Astrocyte (in vitro differentiated cells and primary cell): ENCODE data around the gene ANO2. TPM values are rescaled to one million over a fixed set of nuclear protein-coding genes. Genes with fewer than 3 reads are reported as not detected.

ENCODE experiments used
- DNase-seq: peaks from one replicate; pipeline ENCODE4 v3.0.0-alpha.2; 2010; ENCODE audit warnings: low read depth
- FAIRE-seq: peaks from 2 replicates; lab custom pipeline; 2011; peaks lifted over from hg19 to GRCh38; lab: Jason Lieb, UNC
- H2AFZ ChIP-seq: 2 replicates; pipeline ENCODE4 v1.6.0; 2012; ENCODE audit warnings: low read depth, low read length, inconsistent platforms
- H3K27ac ChIP-seq: 2 replicates; pipeline ENCODE4 v1.5.1; 2011; ENCODE audit warnings: low read depth, low read length, inconsistent platforms
- H3K27me3 ChIP-seq: 2 replicates; pipeline ENCODE4 v1.6.0; 2011; ENCODE audit warnings: low read length, inconsistent platforms; ENCODE audit not compliant: insufficient read depth
- H3K36me3 ChIP-seq: 2 replicates; pipeline ENCODE4 v1.5.1; 2011; ENCODE audit warnings: low read length, inconsistent platforms; ENCODE audit not compliant: insufficient read depth
- H3K4me1 ChIP-seq: 2 replicates; pipeline ENCODE4 v1.5.1; 2011; ENCODE audit warnings: low read length, inconsistent platforms; ENCODE audit not compliant: insufficient read depth
- H3K4me2 ChIP-seq: 2 replicates; pipeline ENCODE4 v1.6.0; 2012; ENCODE audit warnings: low read length, inconsistent platforms
- H3K4me3 ChIP-seq: 2 replicates; pipeline ENCODE4 v1.5.1; 2011; ENCODE audit warnings: low read depth, mild to moderate bottlenecking, low read length, inconsistent platforms; ENCODE audit not compliant: insufficient read depth
- H3K79me2 ChIP-seq: 2 replicates; pipeline ENCODE4 v1.6.0; 2012; ENCODE audit warnings: mild to moderate bottlenecking, low read length, inconsistent platforms; ENCODE audit not compliant: insufficient read depth
- H3K9ac ChIP-seq: 2 replicates; pipeline ENCODE4 v1.6.0; 2012; ENCODE audit warnings: mild to moderate bottlenecking, low read length, inconsistent platforms
- H3K9me3 ChIP-seq: 2 replicates; pipeline ENCODE4 v1.5.1; 2012; ENCODE audit warnings: low read depth, mild to moderate bottlenecking, low read length, inconsistent platforms; ENCODE audit not compliant: insufficient read depth
- H4K20me1 ChIP-seq: 2 replicates; pipeline ENCODE4 v1.6.0; 2012; ENCODE audit warnings: low read length, inconsistent platforms; ENCODE audit not compliant: insufficient read depth
- H3K27ac Mint-ChIP-seq: one replicate; pipeline ENCODE4 v1.8.0; 2021; ENCODE audit warnings: mild to moderate bottlenecking, mixed read lengths; ENCODE audit not compliant: unreplicated experiment
- H3K27me3 Mint-ChIP-seq: one replicate; pipeline ENCODE4 v1.8.0; 2021; ENCODE audit warnings: low read depth, mixed read lengths; ENCODE audit not compliant: unreplicated experiment
- H3K36me3 Mint-ChIP-seq: one replicate; pipeline ENCODE4 v1.8.0; 2021; ENCODE audit warnings: low read depth, mixed read lengths; ENCODE audit not compliant: unreplicated experiment
- H3K4me1 Mint-ChIP-seq: one replicate; pipeline ENCODE4 v1.8.0; 2021; ENCODE audit warnings: low read depth, mixed read lengths; ENCODE audit not compliant: unreplicated experiment
- H3K4me3 Mint-ChIP-seq: one replicate; pipeline ENCODE4 v1.8.0; 2021; ENCODE audit warnings: mild to moderate bottlenecking, moderate library complexity, mixed read lengths; ENCODE audit not compliant: unreplicated experiment
- H3K9me3 Mint-ChIP-seq: one replicate; pipeline ENCODE4 v1.8.0; 2021; ENCODE audit warnings: mild to moderate bottlenecking, mixed read lengths; ENCODE audit not compliant: unreplicated experiment
- EZH2 ChIP-seq: IDR thresholded peaks from 2 replicates; pipeline ENCODE4 v1.6.1; 2012; ENCODE audit warnings: mild to moderate bottlenecking, low read length, inconsistent platforms; ENCODE audit not compliant: insufficient read depth
- total RNA-seq: library from RNA; stranded (reverse); gene quantifications from 2 replicates; pipeline ENCODE4 v1.2.1, GENCODE V29; 2021
- TF ChIP-seq, protein P1 (sequence below): IDR thresholded peaks from 2 replicates; pipeline ENCODE4 v1.5.1; 2011; ENCODE audit warnings: low read depth, mild to moderate bottlenecking, inconsistent platforms, low read length, moderate library complexity; ENCODE audit not compliant: insufficient read depth

ANO2 gene
- total RNA-seq, 1 donor from 2014 or later, result 0.93 TPM

DNA sequence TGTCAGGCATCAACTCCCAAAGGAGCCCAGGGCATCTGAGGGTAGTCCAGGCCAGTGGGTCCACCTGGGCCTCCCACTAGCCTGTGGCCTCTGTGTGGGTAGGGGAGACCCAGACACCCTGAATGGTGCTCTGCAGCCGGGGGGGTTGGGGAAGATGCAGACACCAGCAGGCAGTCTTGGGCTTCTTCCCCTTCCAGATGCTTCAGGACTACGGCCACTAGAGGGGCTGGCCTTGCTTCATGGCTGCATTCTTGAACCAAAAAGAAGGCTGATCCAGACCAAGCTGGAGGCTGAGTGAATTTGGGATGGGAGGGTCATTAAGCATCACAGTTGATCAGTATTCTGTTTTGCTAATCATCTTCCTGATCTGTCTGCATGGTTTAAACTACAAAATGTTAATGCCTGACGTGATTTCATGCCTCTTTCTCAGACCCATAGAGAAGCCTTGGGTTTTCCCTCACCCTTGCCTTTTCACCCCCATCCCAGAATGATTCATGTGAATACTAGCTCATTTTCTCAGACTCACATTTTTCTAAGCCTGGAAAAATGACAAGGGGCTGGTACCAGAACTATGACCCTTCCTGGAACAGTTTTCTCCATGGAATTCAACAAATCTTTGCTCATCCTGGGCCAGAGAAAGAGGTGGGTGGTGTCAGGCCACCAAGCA is 379.0 kb downstream of the ANO2 start:
- no peak overlapping the region for H3K4me3 Mint-ChIP-seq
- peaks cover 17% of the 10 kb centered on the region for H3K4me1 ChIP-seq
- no peaks in the 10 kb centered on the region for H3K9me3 Mint-ChIP-seq
- H3K4me3 ChIP-seq, result no peak overlapping the region
- peak overlapping the region; percentile 4 for H3K27ac Mint-ChIP-seq
- H3K79me2 ChIP-seq, result no peaks in the 10 kb centered on the region
- peak overlapping the region; percentile 47 for H3K4me2 ChIP-seq
- no peaks in the 10 kb centered on the region for H3K9me3 ChIP-seq
- H3K36me3 Mint-ChIP-seq, result peaks cover 2% of the 10 kb centered on the region
- H3K36me3 ChIP-seq, result no peaks in the 10 kb centered on the region
- TF ChIP-seq, protein P1, sequence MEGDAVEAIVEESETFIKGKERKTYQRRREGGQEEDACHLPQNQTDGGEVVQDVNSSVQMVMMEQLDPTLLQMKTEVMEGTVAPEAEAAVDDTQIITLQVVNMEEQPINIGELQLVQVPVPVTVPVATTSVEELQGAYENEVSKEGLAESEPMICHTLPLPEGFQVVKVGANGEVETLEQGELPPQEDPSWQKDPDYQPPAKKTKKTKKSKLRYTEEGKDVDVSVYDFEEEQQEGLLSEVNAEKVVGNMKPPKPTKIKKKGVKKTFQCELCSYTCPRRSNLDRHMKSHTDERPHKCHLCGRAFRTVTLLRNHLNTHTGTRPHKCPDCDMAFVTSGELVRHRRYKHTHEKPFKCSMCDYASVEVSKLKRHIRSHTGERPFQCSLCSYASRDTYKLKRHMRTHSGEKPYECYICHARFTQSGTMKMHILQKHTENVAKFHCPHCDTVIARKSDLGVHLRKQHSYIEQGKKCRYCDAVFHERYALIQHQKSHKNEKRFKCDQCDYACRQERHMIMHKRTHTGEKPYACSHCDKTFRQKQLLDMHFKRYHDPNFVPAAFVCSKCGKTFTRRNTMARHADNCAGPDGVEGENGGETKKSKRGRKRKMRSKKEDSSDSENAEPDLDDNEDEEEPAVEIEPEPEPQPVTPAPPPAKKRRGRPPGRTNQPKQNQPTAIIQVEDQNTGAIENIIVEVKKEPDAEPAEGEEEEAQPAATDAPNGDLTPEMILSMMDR, result no peak
- TF ChIP-seq EZH2, result no peak
- peaks cover 19% of the 10 kb centered on the region for H3K4me1 Mint-ChIP-seq
- H4K20me1 ChIP-seq, result no peaks in the 10 kb centered on the region
- no peak overlapping the region for H3K9ac ChIP-seq
- H3K27ac ChIP-seq, result no peak overlapping the region
- H2AFZ ChIP-seq, result no peak overlapping the region
- FAIRE-seq (peak; percentile 65), DNase-seq (peak; percentile 49)
- peaks cover 12% of the 10 kb centered on the region for H3K27me3 Mint-ChIP-seq
- no peaks in the 10 kb centered on the region for H3K27me3 ChIP-seq

DNA sequence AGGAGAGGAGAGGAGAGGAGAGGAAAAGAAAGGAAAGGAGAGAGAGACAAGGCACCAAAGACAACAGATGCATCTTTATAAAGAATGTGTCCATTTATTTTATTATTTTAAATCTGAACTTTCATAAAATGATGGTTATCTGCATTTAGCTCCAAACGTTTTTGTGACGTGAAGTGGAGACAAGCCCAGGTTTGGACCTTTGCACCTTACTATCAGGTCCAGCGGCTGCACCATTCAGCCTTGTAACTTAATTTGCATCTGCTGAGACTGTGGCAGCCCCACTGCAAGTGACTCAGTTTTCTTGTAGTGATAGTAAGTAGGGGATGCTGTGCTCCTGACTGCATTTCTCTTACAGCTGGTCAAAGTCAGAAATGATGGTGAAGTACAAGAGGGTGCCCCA is 382.5 kb downstream of the ANO2 start:
- Histone ChIP-seq H3K4me2 (no peak overlapping the region), H3K4me3 (no peak overlapping the region), H2AFZ (no peak overlapping the region), H3K9ac (no peak overlapping the region), H3K36me3 (no peaks in the 10 kb centered on the region), H3K4me1 (peaks cover 17% of the 10 kb centered on the region), H3K27ac (no peak overlapping the region), H3K79me2 (no peaks in the 10 kb centered on the region), H3K9me3 (no peaks in the 10 kb centered on the region), H3K27me3 (no peaks in the 10 kb centered on the region), H4K20me1 (no peaks in the 10 kb centered on the region)
- TF ChIP-seq, protein P1, result no peak
- no peak for TF ChIP-seq EZH2
- Mint-ChIP-seq H3K4me1 (peaks cover 23% of the 10 kb centered on the region), H3K27ac (no peak overlapping the region), H3K36me3 (peaks cover 2% of the 10 kb centered on the region), H3K4me3 (no peak overlapping the region), H3K9me3 (no peaks in the 10 kb centered on the region), H3K27me3 (peaks cover 13% of the 10 kb centered on the region)
- FAIRE-seq (no peak), DNase-seq (no peak)

- H3K4me2 ChIP-seq, result no peak overlapping the region
- H3K27me3 Mint-ChIP-seq, result peaks cover 13% of the 10 kb centered on the region
- H3K4me3 Mint-ChIP-seq, result no peak overlapping the region
- no peaks in the 10 kb centered on the region for H3K79me2 ChIP-seq
- H3K36me3 ChIP-seq, result no peaks in the 10 kb centered on the region
- H3K9me3 Mint-ChIP-seq, result no peaks in the 10 kb centered on the region
- H4K20me1 ChIP-seq, result no peaks in the 10 kb centered on the region
- H3K4me3 ChIP-seq, result no peak overlapping the region
- H3K4me1 Mint-ChIP-seq, result peaks cover 18% of the 10 kb centered on the region
- no peak overlapping the region for H3K27ac ChIP-seq
- no peak overlapping the region for H3K27ac Mint-ChIP-seq
- H3K9ac ChIP-seq, result no peak overlapping the region
- DNase-seq (no peak), FAIRE-seq (no peak)
- no peaks in the 10 kb centered on the region for H3K9me3 ChIP-seq
- no peak for TF ChIP-seq EZH2
- TF ChIP-seq, protein P1, result no peak
- H3K4me1 ChIP-seq, result peaks cover 13% of the 10 kb centered on the region
- H3K27me3 ChIP-seq, result no peaks in the 10 kb centered on the region
- H3K36me3 Mint-ChIP-seq, result peaks cover 2% of the 10 kb centered on the region
- H2AFZ ChIP-seq, result no peak overlapping the region
Observed at GRCh38 chr12:5561846-5562245, 383.2 kb downstream of the ANO2 start.
